ENCODE results near the gene MYZAP.
A peak's percentile ranks its signal among the peaks of the same experiment; 100 is the strongest.

MYZAP gene

GRCh38 chr15:57575363-57575762 is 16.3 kb upstream of the MYZAP start:
- Histone ChIP-seq H3K36me3 (ENCODE audit: insufficient read depth, low read length) (no peaks in the 10 kb centered on the region), H3K27me3 (ENCODE audit: insufficient read depth, low read length) (peaks cover 13% of the 10 kb centered on the region), H3K79me2 (ENCODE audit: control insufficient read depth, insufficient read depth, low read length, unreplicated experiment) (no peaks in the 10 kb centered on the region), H3K27ac (ENCODE audit: low read depth, low read length) (no peak overlapping the region), H3K4me3 (ENCODE audit: low read depth, low read length) (no peak overlapping the region), H3K4me1 (ENCODE audit: control insufficient read depth, insufficient read depth, low read length, unreplicated experiment) (peaks cover 16% of the 10 kb centered on the region), H2AFZ (ENCODE audit: low read length, unreplicated experiment) (no peak overlapping the region)

- H3K4me1 ChIP-seq (ENCODE audit: control insufficient read depth, insufficient read depth, low read length, unreplicated experiment) = no peaks in the 10 kb centered on the region
- H3K79me2 ChIP-seq (ENCODE audit: control insufficient read depth, insufficient read depth, low read length, unreplicated experiment) = no peaks in the 10 kb centered on the region
- H2AFZ ChIP-seq (ENCODE audit: low read length, unreplicated experiment) = no peak overlapping the region
- H3K36me3 ChIP-seq (ENCODE audit: insufficient read depth, low read length) = no peaks in the 10 kb centered on the region
- no peak overlapping the region for H3K4me3 ChIP-seq (ENCODE audit: low read depth, low read length)
- H3K27me3 ChIP-seq (ENCODE audit: insufficient read depth, low read length) = peaks cover 32% of the 10 kb centered on the region
- no peak overlapping the region for H3K27ac ChIP-seq (ENCODE audit: low read depth, low read length)
Observed at GRCh38 chr15:57578288-57578900, 13.3 kb upstream of the MYZAP start.

GRCh38 chr15:57580428-57580827 is 11.3 kb upstream of the MYZAP start:
- Histone ChIP-seq H3K4me3 (ENCODE audit: low read depth, low read length) (no peak overlapping the region), H3K36me3 (ENCODE audit: insufficient read depth, low read length) (no peaks in the 10 kb centered on the region), H2AFZ (ENCODE audit: low read length, unreplicated experiment) (no peak overlapping the region), H3K27ac (ENCODE audit: low read depth, low read length) (no peak overlapping the region), H3K79me2 (ENCODE audit: control insufficient read depth, insufficient read depth, low read length, unreplicated experiment) (no peaks in the 10 kb centered on the region), H3K27me3 (ENCODE audit: insufficient read depth, low read length) (peaks cover 32% of the 10 kb centered on the region), H3K4me1 (ENCODE audit: control insufficient read depth, insufficient read depth, low read length, unreplicated experiment) (no peaks in the 10 kb centered on the region)

GRCh38 chr15:57580866-57581265 is 10.8 kb upstream of the MYZAP start:
- no peaks in the 10 kb centered on the region for H3K79me2 ChIP-seq (ENCODE audit: control insufficient read depth, insufficient read depth, low read length, unreplicated experiment)
- H3K27me3 ChIP-seq (ENCODE audit: insufficient read depth, low read length) = peaks cover 32% of the 10 kb centered on the region
- H3K4me3 ChIP-seq (ENCODE audit: low read depth, low read length) = no peak overlapping the region
- no peak overlapping the region for H3K27ac ChIP-seq (ENCODE audit: low read depth, low read length)
- H3K4me1 ChIP-seq (ENCODE audit: control insufficient read depth, insufficient read depth, low read length, unreplicated experiment) = no peaks in the 10 kb centered on the region
- no peaks in the 10 kb centered on the region for H3K36me3 ChIP-seq (ENCODE audit: insufficient read depth, low read length)
- H2AFZ ChIP-seq (ENCODE audit: low read length, unreplicated experiment) = no peak overlapping the region

- H3K4me3 ChIP-seq (ENCODE audit: low read depth, low read length) = no peak overlapping the region
- H3K27me3 ChIP-seq (ENCODE audit: insufficient read depth, low read length) = peaks cover 32% of the 10 kb centered on the region
- H2AFZ ChIP-seq (ENCODE audit: low read length, unreplicated experiment) = no peak overlapping the region
- H3K79me2 ChIP-seq (ENCODE audit: control insufficient read depth, insufficient read depth, low read length, unreplicated experiment) = no peaks in the 10 kb centered on the region
- no peaks in the 10 kb centered on the region for H3K36me3 ChIP-seq (ENCODE audit: insufficient read depth, low read length)
- H3K27ac ChIP-seq (ENCODE audit: low read depth, low read length) = no peak overlapping the region
- H3K4me1 ChIP-seq (ENCODE audit: control insufficient read depth, insufficient read depth, low read length, unreplicated experiment) = peaks cover 5% of the 10 kb centered on the region
Observed at GRCh38 chr15:57582090-57582489, 9.6 kb upstream of the MYZAP start.

- no peak overlapping the region for H3K27ac ChIP-seq (ENCODE audit: low read depth, low read length)
- H3K4me3 ChIP-seq (ENCODE audit: low read depth, low read length) = no peak overlapping the region
- no peak overlapping the region for H2AFZ ChIP-seq (ENCODE audit: low read length, unreplicated experiment)
- H3K4me1 ChIP-seq (ENCODE audit: control insufficient read depth, insufficient read depth, low read length, unreplicated experiment) = peaks cover 17% of the 10 kb centered on the region
- H3K79me2 ChIP-seq (ENCODE audit: control insufficient read depth, insufficient read depth, low read length, unreplicated experiment) = no peaks in the 10 kb centered on the region
- H3K36me3 ChIP-seq (ENCODE audit: insufficient read depth, low read length) = no peaks in the 10 kb centered on the region
- peaks cover 24% of the 10 kb centered on the region for H3K27me3 ChIP-seq (ENCODE audit: insufficient read depth, low read length)
Observed at GRCh38 chr15:57583282-57583681, 8.4 kb upstream of the MYZAP start.

GRCh38 chr15:57583720-57584119 is 8.0 kb upstream of the MYZAP start:
- no peak overlapping the region for H2AFZ ChIP-seq (ENCODE audit: low read length, unreplicated experiment)
- H3K4me1 ChIP-seq (ENCODE audit: control insufficient read depth, insufficient read depth, low read length, unreplicated experiment) = peaks cover 21% of the 10 kb centered on the region
- no peak overlapping the region for H3K27ac ChIP-seq (ENCODE audit: low read depth, low read length)
- no peaks in the 10 kb centered on the region for H3K79me2 ChIP-seq (ENCODE audit: control insufficient read depth, insufficient read depth, low read length, unreplicated experiment)
- peaks cover 22% of the 10 kb centered on the region; the same call in 1 of the 2 replicates for H3K27me3 ChIP-seq (ENCODE audit: insufficient read depth, low read length)
- H3K4me3 ChIP-seq (ENCODE audit: low read depth, low read length) = no peak overlapping the region
- no peaks in the 10 kb centered on the region for H3K36me3 ChIP-seq (ENCODE audit: insufficient read depth, low read length)

- Histone ChIP-seq H2AFZ (ENCODE audit: low read length, unreplicated experiment) (no peak overlapping the region), H3K27ac (ENCODE audit: low read depth, low read length) (peak overlapping the region; percentile 34; the same call in 1 of the 2 replicates), H3K4me1 (ENCODE audit: control insufficient read depth, insufficient read depth, low read length, unreplicated experiment) (peaks cover 37% of the 10 kb centered on the region), H3K79me2 (ENCODE audit: control insufficient read depth, insufficient read depth, low read length, unreplicated experiment) (no peaks in the 10 kb centered on the region), H3K27me3 (ENCODE audit: insufficient read depth, low read length) (peaks cover 11% of the 10 kb centered on the region; the same call in 1 of the 2 replicates), H3K36me3 (ENCODE audit: insufficient read depth, low read length) (no peaks in the 10 kb centered on the region), H3K4me3 (ENCODE audit: low read depth, low read length) (no peak overlapping the region)
Observed at GRCh38 chr15:57586661-57587424, 4.9 kb upstream of the MYZAP start.

GRCh38 chr15:57589281-57589680 is 2.4 kb upstream of the MYZAP start:
- no peaks in the 10 kb centered on the region for H3K36me3 ChIP-seq (ENCODE audit: insufficient read depth, low read length)
- H3K27ac ChIP-seq (ENCODE audit: low read depth, low read length) = no peak overlapping the region

GRCh38 chr15:57589754-57590153 is 1.9 kb upstream of the MYZAP start:
- Histone ChIP-seq H3K79me2 (ENCODE audit: control insufficient read depth, insufficient read depth, low read length, unreplicated experiment) (no peaks in the 10 kb centered on the region), H3K27me3 (ENCODE audit: insufficient read depth, low read length) (no peaks in the 10 kb centered on the region), H3K4me3 (ENCODE audit: low read depth, low read length) (no peak overlapping the region), H3K36me3 (ENCODE audit: insufficient read depth, low read length) (no peaks in the 10 kb centered on the region), H3K4me1 (ENCODE audit: control insufficient read depth, insufficient read depth, low read length, unreplicated experiment) (peaks cover 37% of the 10 kb centered on the region), H2AFZ (ENCODE audit: low read length, unreplicated experiment) (no peak overlapping the region), H3K27ac (ENCODE audit: low read depth, low read length) (no peak overlapping the region)

More at GRCh38 chr15:57589281-57589680, 2.4 kb upstream of the MYZAP start:
- H3K4me3 ChIP-seq (ENCODE audit: low read depth, low read length) = no peak overlapping the region
- H3K4me1 ChIP-seq (ENCODE audit: control insufficient read depth, insufficient read depth, low read length, unreplicated experiment) = peaks cover 37% of the 10 kb centered on the region
- H2AFZ ChIP-seq (ENCODE audit: low read length, unreplicated experiment) = no peak overlapping the region
- no peaks in the 10 kb centered on the region for H3K79me2 ChIP-seq (ENCODE audit: control insufficient read depth, insufficient read depth, low read length, unreplicated experiment)
- no peaks in the 10 kb centered on the region for H3K27me3 ChIP-seq (ENCODE audit: insufficient read depth, low read length)

Data from ACC112 (cell line).